ENCODE results near the gene MS4A15.

- no peak for TF ChIP-seq POLR2A (IDR thresholded peaks at IDR 0.05)
- TF ChIP-seq CTCF (IDR thresholded peaks at IDR 0.05) = no peak
- no peak for TF ChIP-seq EP300 (IDR thresholded peaks at IDR 0.05)
Observed at GRCh38 chr11:60753309-60753708, 3.4 kb upstream of the MS4A15 start.
